ENCODE data around the gene MYO18A.

MYO18A gene

DNA sequence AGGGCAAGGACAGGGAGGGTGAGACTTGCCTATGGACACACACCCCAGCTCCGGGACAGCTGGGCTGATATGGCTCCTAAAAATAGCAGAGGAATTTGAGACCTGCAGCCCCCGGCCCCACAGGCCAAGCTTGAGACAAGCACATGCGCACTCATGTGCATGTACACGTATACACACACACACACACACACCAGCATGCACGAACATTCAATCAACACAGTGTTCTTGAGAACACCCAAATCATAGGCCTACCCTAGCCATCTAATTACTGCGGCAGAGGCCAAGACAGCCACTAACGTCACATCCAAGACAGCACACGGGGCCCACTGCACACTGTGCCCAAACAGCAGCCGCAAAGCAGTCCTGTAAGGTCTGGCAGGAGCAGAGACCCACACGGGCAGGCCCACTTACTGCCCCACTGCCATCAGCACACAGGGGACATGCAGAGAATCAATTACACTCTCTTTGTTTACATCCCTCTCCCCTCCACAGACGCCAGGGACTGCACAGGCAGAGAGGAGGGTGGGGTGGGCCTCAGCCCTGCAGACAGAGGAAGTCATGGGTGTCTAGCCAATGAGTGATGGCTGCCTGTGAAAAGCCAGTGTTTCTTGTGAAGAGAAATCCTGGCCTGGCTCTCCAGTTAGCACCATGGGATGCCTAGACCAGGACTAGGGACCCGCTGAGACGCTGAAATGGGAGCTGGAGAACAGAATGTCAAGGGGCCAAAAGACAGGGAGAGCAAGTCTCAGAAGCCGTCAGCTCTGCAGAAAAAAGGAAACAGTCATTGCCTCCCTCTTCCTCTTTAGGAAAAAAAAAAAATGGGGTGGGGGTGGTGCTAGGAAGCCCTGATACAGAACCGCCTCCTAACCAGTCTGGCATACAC, 39.3 kb downstream of the MYO18A start:
- H3K4me3 ChIP-seq (ENCODE audit: insufficient read depth, low read depth, low read length, poor library complexity, severe bottlenecking), result peak overlapping the region; percentile 58
- H3K4me1 ChIP-seq (ENCODE audit: control insufficient read depth, insufficient read depth, low read length, poor library complexity, severe bottlenecking), result peaks cover 56% of the 10 kb centered on the region
- peak; percentile 30 to 62 (median 43) for DNase-seq

DNA sequence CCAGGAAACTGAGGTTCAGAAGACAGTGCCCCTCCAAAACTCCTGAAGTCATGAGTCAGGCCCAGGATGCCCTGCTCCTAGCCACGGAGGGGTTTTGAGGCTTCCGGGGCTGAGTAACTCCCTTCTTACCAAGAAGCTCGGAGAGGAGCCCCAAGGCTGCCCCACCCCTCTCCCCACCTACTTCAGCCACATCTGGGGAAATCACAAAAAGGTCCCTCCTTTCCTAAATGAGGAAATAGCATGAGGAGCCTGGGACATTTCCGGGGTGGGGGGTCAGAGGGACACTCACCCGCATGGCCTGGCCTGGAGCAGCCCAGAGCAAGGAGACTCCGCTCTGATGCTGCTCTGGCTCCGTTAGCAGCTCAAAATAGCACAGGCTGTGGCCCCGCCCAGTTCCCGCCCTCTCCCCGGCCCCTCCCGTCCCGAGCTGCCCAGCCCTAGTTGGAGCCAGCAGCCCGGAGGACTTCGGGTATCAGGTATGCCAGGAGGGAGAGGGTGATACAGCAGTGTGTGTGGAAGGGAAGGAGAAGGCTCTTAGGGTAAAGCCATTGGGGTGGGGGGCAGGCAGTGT, 40.1 kb downstream of the MYO18A start:
- peak overlapping the region; percentile 58 for H3K4me3 ChIP-seq (ENCODE audit: insufficient read depth, low read depth, low read length, poor library complexity, severe bottlenecking)

More for the DNA sequence above, 39.3 kb downstream of the MYO18A start:
- Histone ChIP-seq H3K27me3 (replicated peaks; ENCODE audit: control insufficient read depth, insufficient read depth, low read length, poor library complexity, severe bottlenecking) (no peaks in the 10 kb centered on the region), H3K36me3 (ENCODE audit: control insufficient read depth, insufficient read depth, low read length) (peaks cover 15% of the 10 kb centered on the region), H3K9me3 (ENCODE audit: control insufficient read depth, low read length) (no peaks in the 10 kb centered on the region), H3K27ac (ENCODE audit: insufficient read depth, low read length, poor library complexity, severe bottlenecking) (peak overlapping the region; percentile 84)

DNA sequence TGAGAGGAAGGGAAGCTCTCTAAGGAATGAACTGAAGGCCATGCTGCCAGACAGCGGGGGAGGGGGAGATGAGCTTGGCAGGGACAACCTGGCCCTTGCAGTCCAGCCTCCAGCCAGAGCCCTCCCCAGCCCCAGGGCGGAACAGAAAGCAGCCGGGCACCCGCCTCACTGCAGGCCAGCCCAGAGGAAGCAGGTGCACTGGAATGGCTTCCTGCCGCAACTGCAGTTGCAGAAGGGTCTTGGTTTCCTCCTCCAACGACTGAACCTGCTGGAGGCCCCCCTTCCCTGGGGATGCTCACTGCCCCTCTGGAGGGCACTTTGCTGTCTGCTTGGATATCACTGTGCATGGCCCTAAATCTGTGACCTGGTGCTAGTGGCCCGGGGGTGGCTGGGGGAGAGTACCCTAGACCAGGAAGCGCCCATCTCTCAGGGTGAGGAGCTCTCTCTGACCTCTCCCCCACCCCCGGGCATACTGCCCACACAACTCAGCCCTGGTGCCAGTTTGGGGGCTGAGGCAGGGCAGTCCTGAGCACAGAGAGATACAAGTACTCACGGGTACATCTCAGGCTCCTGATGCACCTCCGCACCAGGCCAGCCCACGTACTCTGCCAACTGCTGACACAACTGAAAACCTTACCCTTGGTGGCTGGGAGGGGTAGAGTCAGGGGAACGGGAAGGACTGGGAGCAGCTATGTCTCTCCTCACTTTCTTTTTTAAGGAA, 41.1 kb downstream of the MYO18A start:
- Histone ChIP-seq H3K9me3 (ENCODE audit: control insufficient read depth, low read length) (no peaks in the 10 kb centered on the region), H3K27me3 (replicated peaks; ENCODE audit: control insufficient read depth, insufficient read depth, low read length, poor library complexity, severe bottlenecking) (no peaks in the 10 kb centered on the region), H3K4me3 (ENCODE audit: insufficient read depth, low read depth, low read length, poor library complexity, severe bottlenecking) (peak overlapping the region; percentile 58), H3K27ac (ENCODE audit: insufficient read depth, low read length, poor library complexity, severe bottlenecking) (peak overlapping the region; percentile 84), H3K36me3 (ENCODE audit: control insufficient read depth, insufficient read depth, low read length) (peaks cover 19% of the 10 kb centered on the region), H3K4me1 (ENCODE audit: control insufficient read depth, insufficient read depth, low read length, poor library complexity, severe bottlenecking) (peaks cover 46% of the 10 kb centered on the region)
- no peak for DNase-seq

More for the DNA sequence above, 40.1 kb downstream of the MYO18A start:
- peaks cover 19% of the 10 kb centered on the region for H3K36me3 ChIP-seq (ENCODE audit: control insufficient read depth, insufficient read depth, low read length)
- H3K4me1 ChIP-seq (ENCODE audit: control insufficient read depth, insufficient read depth, low read length, poor library complexity, severe bottlenecking), result peaks cover 48% of the 10 kb centered on the region
- peak overlapping the region; percentile 84 for H3K27ac ChIP-seq (ENCODE audit: insufficient read depth, low read length, poor library complexity, severe bottlenecking)
- peak; percentile 66 to 80 (median 75) for DNase-seq
- no peaks in the 10 kb centered on the region for H3K27me3 ChIP-seq (replicated peaks; ENCODE audit: control insufficient read depth, insufficient read depth, low read length, poor library complexity, severe bottlenecking)
- no peaks in the 10 kb centered on the region for H3K9me3 ChIP-seq (ENCODE audit: control insufficient read depth, low read length)

DNA sequence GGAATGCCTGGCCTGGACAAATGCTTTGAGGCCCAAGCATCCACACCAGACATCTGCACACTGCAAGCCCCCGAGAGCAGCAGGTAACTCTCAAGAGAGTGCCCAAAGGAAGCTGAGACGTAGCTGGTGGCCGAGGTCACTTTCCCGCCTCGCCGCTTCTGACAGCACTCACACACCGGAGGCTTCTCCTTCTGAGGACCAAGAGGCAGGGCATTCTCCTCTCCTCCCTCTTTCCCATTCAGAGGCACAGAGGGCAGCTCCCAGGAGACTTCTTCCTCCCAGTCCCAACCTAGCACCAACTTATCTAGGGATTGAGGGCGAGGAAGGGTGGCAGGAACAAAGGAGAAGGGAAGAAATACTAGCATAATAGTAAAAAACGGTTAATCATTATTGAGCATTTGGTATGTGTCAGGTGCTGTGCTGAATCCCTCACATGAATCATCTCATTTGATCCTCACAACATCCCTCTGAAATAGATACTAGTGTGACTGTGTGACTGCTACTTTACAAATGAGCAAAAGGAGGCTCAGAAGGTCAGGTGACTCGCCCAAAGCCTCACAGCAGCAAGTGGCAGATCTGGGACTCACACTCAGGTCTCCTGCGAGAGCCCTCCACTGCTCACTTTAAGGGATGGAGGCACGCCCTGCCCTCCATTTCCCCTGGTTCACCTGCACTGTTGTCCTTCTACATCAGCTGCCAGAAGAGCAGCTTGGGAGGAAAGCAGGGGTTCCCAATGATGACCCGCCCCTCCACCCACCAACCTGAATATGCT, 41.8 kb downstream of the MYO18A start:
- Histone ChIP-seq H3K27ac (ENCODE audit: insufficient read depth, low read length, poor library complexity, severe bottlenecking) (peak overlapping the region; percentile 84), H3K4me1 (ENCODE audit: control insufficient read depth, insufficient read depth, low read length, poor library complexity, severe bottlenecking) (peaks cover 43% of the 10 kb centered on the region), H3K4me3 (ENCODE audit: insufficient read depth, low read depth, low read length, poor library complexity, severe bottlenecking) (peak overlapping the region; percentile 58), H3K9me3 (ENCODE audit: control insufficient read depth, low read length) (no peaks in the 10 kb centered on the region), H3K36me3 (ENCODE audit: control insufficient read depth, insufficient read depth, low read length) (peaks cover 19% of the 10 kb centered on the region), H3K27me3 (replicated peaks; ENCODE audit: control insufficient read depth, insufficient read depth, low read length, poor library complexity, severe bottlenecking) (no peaks in the 10 kb centered on the region)
- DNase-seq, result peak in 1 of 3 donors; percentile 38

DNA sequence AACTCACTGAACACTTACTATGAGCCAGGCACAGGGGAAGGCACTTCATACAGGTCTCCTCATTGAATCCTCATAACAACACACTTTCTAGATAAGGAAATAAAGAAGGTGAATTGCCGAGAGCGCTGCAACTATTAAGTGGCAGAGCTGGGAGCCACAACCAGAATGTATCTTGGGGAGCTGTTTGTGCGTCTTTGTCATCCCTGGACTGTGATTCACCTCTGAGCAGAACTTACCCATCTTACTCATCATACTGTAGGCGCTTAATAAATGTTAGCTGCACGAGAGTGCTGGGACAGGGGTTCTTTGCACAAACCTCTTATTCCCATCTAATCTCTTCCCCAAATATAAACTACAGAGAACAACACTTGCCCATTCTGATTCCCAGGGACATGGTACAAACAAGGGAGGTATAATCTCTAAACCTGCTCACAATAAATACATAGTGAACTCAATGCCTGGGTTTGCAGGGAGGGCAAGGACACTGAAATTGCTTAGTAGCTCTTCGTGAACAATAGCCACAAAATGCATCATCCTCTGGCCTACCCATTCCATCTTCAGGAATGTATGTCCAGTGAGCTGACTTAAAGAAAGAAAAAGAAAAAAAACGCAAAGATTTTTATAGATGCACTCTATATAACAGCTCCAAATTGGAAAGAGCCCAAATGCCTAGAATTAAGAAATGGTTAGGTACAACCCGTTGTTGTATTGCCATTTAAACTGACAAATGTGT, 43.0 kb downstream of the MYO18A start:
- Histone ChIP-seq H3K27ac (ENCODE audit: insufficient read depth, low read length, poor library complexity, severe bottlenecking) (peak overlapping the region; percentile 84), H3K4me1 (ENCODE audit: control insufficient read depth, insufficient read depth, low read length, poor library complexity, severe bottlenecking) (peaks cover 46% of the 10 kb centered on the region), H3K27me3 (replicated peaks; ENCODE audit: control insufficient read depth, insufficient read depth, low read length, poor library complexity, severe bottlenecking) (no peaks in the 10 kb centered on the region), H3K9me3 (ENCODE audit: control insufficient read depth, low read length) (no peaks in the 10 kb centered on the region), H3K36me3 (ENCODE audit: control insufficient read depth, insufficient read depth, low read length) (peaks cover 19% of the 10 kb centered on the region), H3K4me3 (ENCODE audit: insufficient read depth, low read depth, low read length, poor library complexity, severe bottlenecking) (no peak overlapping the region)
- no peak for DNase-seq

DNA sequence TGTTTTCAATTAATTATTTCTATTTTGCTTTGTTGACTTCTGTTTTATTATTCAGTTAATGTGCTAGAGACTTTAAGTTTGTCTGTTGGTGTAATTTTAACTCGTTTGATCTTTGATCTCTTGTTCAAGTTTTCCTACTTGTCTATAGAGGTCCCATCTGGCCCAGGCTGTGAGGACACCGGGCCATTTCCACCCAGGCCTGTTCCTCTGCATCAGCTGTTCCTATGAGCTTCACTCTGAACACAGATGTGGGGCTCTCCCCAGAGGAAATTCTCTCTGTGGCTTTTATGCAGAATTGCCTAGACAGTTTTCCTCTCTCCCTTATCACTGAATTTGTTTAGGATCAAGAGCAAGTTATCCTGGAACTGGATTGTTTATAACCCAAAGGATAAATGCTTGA, 44.7 kb downstream of the MYO18A start:
- no peak overlapping the region for H3K4me3 ChIP-seq (ENCODE audit: insufficient read depth, low read depth, low read length, poor library complexity, severe bottlenecking)
- H3K4me1 ChIP-seq (ENCODE audit: control insufficient read depth, insufficient read depth, low read length, poor library complexity, severe bottlenecking), result peaks cover 36% of the 10 kb centered on the region
- DNase-seq, result no peak
- peaks cover 19% of the 10 kb centered on the region for H3K36me3 ChIP-seq (ENCODE audit: control insufficient read depth, insufficient read depth, low read length)
- peak overlapping the region; percentile 3 for H3K27ac ChIP-seq (ENCODE audit: insufficient read depth, low read length, poor library complexity, severe bottlenecking)
- H3K9me3 ChIP-seq (ENCODE audit: control insufficient read depth, low read length), result no peaks in the 10 kb centered on the region
- no peaks in the 10 kb centered on the region for H3K27me3 ChIP-seq (replicated peaks; ENCODE audit: control insufficient read depth, insufficient read depth, low read length, poor library complexity, severe bottlenecking)

DNA sequence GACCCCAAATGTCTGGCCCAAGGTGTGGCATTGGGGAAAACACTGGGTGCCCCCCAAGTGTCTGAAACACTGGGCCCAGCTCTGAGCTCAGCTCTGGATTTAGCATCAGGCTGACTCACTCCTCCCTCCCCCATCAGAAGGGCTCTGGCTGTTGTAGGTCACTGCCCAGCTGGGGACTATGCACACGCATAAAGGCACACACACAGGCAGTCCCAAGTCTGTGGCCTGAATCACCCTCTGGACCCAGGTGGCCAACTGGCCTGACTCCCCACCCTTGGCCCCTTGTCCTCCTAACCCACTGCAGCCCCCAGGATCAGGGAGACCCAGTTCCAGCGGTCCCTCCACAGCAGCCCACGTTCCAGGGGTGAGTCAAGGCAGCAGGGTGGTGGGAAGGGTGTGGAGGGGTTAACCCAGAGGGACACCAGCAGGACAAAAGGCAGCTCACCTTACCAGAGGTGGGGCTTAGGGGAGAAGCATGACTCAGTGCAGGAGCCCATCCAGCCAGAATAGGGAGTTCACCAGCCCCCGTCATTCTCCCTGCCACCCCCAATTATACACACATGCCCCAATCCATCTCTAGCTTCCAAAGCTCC, 47.0 kb downstream of the MYO18A start:
- Histone ChIP-seq H3K27ac (ENCODE audit: insufficient read depth, low read length, poor library complexity, severe bottlenecking) (no peak overlapping the region), H3K36me3 (ENCODE audit: control insufficient read depth, insufficient read depth, low read length) (peaks cover 34% of the 10 kb centered on the region), H3K27me3 (replicated peaks; ENCODE audit: control insufficient read depth, insufficient read depth, low read length, poor library complexity, severe bottlenecking) (no peaks in the 10 kb centered on the region), H3K4me1 (ENCODE audit: control insufficient read depth, insufficient read depth, low read length, poor library complexity, severe bottlenecking) (peaks cover 18% of the 10 kb centered on the region), H3K4me3 (ENCODE audit: insufficient read depth, low read depth, low read length, poor library complexity, severe bottlenecking) (no peak overlapping the region), H3K9me3 (ENCODE audit: control insufficient read depth, low read length) (no peaks in the 10 kb centered on the region)
- DNase-seq, result no peak

DNA sequence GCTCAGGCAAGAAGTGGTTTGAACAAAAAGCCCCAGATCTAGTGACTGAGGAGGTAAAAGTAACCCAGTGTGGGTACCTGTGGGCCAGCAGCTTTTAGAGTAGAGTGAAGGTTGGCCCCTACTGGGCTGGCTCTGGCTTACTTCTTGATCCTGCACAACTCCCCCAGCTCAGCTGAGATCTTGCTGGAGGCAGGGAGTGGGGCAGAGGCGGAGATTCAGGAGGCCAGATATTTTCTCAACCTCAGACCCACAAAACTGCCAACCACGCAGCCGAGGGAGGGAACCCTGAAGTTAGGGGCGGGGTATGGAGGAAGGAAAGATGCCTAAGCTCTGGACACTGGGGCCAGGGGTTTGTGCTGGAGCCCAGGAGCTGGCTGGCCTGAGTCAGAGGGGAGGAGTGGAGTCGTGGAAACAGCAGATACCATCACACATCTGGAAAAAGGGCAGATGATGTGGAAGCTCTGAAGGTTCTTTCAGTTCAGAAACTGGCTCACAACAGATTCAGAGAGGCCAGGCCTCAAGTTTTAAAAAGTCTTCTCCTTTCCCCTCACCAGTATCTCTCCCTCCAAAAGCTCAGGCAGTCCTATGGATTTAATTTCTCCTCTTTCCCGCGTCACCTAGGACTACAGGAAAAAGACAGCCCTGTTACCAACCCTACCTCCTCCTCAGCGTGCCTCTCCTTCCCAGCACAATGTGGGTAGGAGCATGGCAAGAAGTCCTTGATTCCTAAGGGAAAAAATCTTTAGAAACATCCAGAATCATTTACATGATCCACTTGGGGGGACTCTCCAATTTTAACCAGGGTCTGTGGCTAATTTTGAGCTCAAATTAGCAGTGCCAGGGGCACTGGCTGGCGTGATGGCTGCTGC, 48.1 kb downstream of the MYO18A start:
- Histone ChIP-seq H3K4me3 (ENCODE audit: insufficient read depth, low read depth, low read length, poor library complexity, severe bottlenecking) (no peak overlapping the region), H3K27me3 (replicated peaks; ENCODE audit: control insufficient read depth, insufficient read depth, low read length, poor library complexity, severe bottlenecking) (no peaks in the 10 kb centered on the region), H3K9me3 (ENCODE audit: control insufficient read depth, low read length) (no peaks in the 10 kb centered on the region), H3K4me1 (ENCODE audit: control insufficient read depth, insufficient read depth, low read length, poor library complexity, severe bottlenecking) (peaks cover 6% of the 10 kb centered on the region), H3K27ac (ENCODE audit: insufficient read depth, low read length, poor library complexity, severe bottlenecking) (no peak overlapping the region), H3K36me3 (ENCODE audit: control insufficient read depth, insufficient read depth, low read length) (peaks cover 38% of the 10 kb centered on the region)
- DNase-seq, result no peak
